GM18951 (cell line): ENCODE measurements around the gene NF2.

ENCODE experiments used
- POLR2A ChIP-seq: IDR thresholded peaks from 4 replicates; pipeline ENCODE4 v1.6.1; 2011; ENCODE audit warnings: mild to moderate bottlenecking; ENCODE audit not compliant: insufficient read length, insufficient read depth; ENCODE audit errors: extremely low read depth
- in situ Hi-C: fragments of 300-500 bp; cut with MboI; formaldehyde crosslinking; loops from one replicate; pipeline ENCODE4 v1.12.0; 2022; ENCODE audit warnings: low sequenced_read_pairs, mixed read lengths, inconsistent platforms; ENCODE audit not compliant: unreplicated experiment

Gene NF2

GRCh38 chr22:29610780-29611179 lies 7.3 kb downstream of the NF2 start:
- no peak for TF ChIP-seq POLR2A
- in situ Hi-C loops, result no loop called here

- TF ChIP-seq POLR2A, result no peak
- in situ Hi-C loops, result no loop called here
These were observed 12.4 kb downstream of the NF2 start for GRCh38 chr22:29615705-29616327.

- in situ Hi-C loops, result no loop called here
- TF ChIP-seq POLR2A, result no peak
These were observed 14.6 kb downstream of the NF2 start for GRCh38 chr22:29617922-29618629.

- in situ Hi-C loops, result no loop called here
- TF ChIP-seq POLR2A, result no peak
These were observed 18.5 kb downstream of the NF2 start for GRCh38 chr22:29621761-29622526.

- in situ Hi-C loops, result no loop called here
- TF ChIP-seq POLR2A, result no peak
These were observed 19.6 kb downstream of the NF2 start for GRCh38 chr22:29623059-29623458.

- in situ Hi-C loops, result no loop called here
- TF ChIP-seq POLR2A, result no peak
These were observed 20.2 kb downstream of the NF2 start for GRCh38 chr22:29623553-29624169.

GRCh38 chr22:29625090-29625825 lies 21.8 kb downstream of the NF2 start:
- TF ChIP-seq POLR2A, result no peak
- in situ Hi-C loops, result no loop called here

GRCh38 chr22:29626497-29627195 lies 23.2 kb downstream of the NF2 start:
- no peak for TF ChIP-seq POLR2A
- in situ Hi-C loops, result no loop called here

- no peak for TF ChIP-seq POLR2A
- in situ Hi-C loops, result no loop called here
These were observed 23.7 kb downstream of the NF2 start for GRCh38 chr22:29627196-29627535.

GRCh38 chr22:29628996-29629902 lies 25.8 kb downstream of the NF2 start:
- no peak for TF ChIP-seq POLR2A
- in situ Hi-C loops, result no loop called here

GRCh38 chr22:29629903-29630516 lies 26.6 kb downstream of the NF2 start:
- in situ Hi-C loops, result loop anchor here (10.0 kb wide), 2 partner anchors 375 to 455 kb away; partner anchors contain the start of gene HORMAD2
- no peak for TF ChIP-seq POLR2A

GRCh38 chr22:29630987-29631386 lies 27.6 kb downstream of the NF2 start:
- in situ Hi-C loops, result loop anchor here (10.0 kb wide), 2 partner anchors 374 to 454 kb away; partner anchors contain the start of gene HORMAD2
- no peak for TF ChIP-seq POLR2A
